Measurements from ENCODE around the gene MLYCD. TPM values are rescaled to one million over a fixed set of nuclear protein-coding genes. Genes with fewer than 3 reads are reported as not detected.

MLYCD gene
- total RNA-seq, 4 donors from 2014 or later: 10.8 to 20.2 (median 13.7) TPM

DNA sequence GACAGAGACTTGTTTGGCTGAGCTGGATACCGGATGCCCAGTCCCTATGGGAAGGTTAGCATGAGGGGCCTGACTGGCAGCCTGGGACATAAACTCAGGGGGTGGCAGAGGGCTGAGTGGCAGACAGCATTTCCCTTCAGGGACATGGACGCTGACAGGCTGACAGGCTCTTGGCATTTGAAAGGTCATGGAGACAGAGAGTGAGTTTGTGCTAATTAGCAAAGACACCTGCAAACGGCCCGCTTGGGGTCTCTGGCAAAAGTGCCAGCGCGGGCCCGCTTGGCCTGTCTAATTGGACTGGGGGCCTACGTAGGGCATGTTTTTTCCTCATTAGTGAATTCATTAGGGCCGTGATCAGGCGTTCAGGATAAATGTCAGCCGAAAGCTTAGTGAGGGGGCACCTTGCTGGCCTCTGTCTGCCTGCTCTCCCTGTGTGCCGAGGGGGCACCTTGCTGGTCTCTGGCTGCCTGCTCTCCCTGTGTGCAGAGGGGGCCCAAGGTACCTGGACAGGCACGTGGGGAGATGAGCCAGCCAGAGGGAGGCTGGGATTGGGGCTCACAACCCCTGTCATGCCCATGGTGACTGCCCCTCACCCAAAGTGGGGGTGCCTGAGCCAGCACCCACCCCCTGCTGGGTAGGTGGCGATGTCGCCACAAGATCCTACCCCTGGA, 76.8 kb downstream of the MLYCD start:
- intact Hi-C loops (cut with DNase I; ENCODE audit: low total_unique reads): no loop called here
- no peak overlapping the region for H3K27ac ChIP-seq
- no peaks in the 10 kb centered on the region for H3K9me3 ChIP-seq
- no peak for DNase-seq
- no peak overlapping the region for H3K4me3 ChIP-seq
- no peaks in the 10 kb centered on the region for H3K36me3 ChIP-seq
- H3K27me3 ChIP-seq: no peaks in the 10 kb centered on the region
- no peak for TF ChIP-seq EP300 (IDR thresholded peaks at IDR 0.05; ENCODE audit: low read depth)
- no peak for TF ChIP-seq POLR2A (IDR thresholded peaks at IDR 0.05)
- TF ChIP-seq, protein P1, sequence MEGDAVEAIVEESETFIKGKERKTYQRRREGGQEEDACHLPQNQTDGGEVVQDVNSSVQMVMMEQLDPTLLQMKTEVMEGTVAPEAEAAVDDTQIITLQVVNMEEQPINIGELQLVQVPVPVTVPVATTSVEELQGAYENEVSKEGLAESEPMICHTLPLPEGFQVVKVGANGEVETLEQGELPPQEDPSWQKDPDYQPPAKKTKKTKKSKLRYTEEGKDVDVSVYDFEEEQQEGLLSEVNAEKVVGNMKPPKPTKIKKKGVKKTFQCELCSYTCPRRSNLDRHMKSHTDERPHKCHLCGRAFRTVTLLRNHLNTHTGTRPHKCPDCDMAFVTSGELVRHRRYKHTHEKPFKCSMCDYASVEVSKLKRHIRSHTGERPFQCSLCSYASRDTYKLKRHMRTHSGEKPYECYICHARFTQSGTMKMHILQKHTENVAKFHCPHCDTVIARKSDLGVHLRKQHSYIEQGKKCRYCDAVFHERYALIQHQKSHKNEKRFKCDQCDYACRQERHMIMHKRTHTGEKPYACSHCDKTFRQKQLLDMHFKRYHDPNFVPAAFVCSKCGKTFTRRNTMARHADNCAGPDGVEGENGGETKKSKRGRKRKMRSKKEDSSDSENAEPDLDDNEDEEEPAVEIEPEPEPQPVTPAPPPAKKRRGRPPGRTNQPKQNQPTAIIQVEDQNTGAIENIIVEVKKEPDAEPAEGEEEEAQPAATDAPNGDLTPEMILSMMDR (IDR thresholded peaks at IDR 0.05): no peak
- TF ChIP-seq POLR2AphosphoS5 (IDR thresholded peaks at IDR 0.05): no peak
- in situ Hi-C loops (cut with MboI; ENCODE audit: low pct_ligation_motif_present in 1 of 4, low pct_unique_long_range_greater_than_20kb in 1 of 4, low sequenced_read_pairs in 3 of 4): no loop called here
- 79% methylated on average over 15 of the region's 15 CpGs; no CpG with 5 or more reads in 1 of the 2 donors for WGBS, 2 donors (ENCODE audit: low coverage in 1 of 2)
- no peaks in the 10 kb centered on the region for H3K4me1 ChIP-seq

Other genes with a start within 250 kb of the MLYCD start
- 10 to 100 TPM in 2 of 4 donors, 1 to 10 TPM in 2; 3.4 to 14.0 (median 10.8) TPM for gene HSBP1, start 91.1 kb upstream of the MLYCD start, total RNA-seq
- gene OSGIN1, start 54.1 kb downstream of the MLYCD start, total RNA-seq: 10 to 100 TPM; 10.7 to 26.2 (median 16.7) TPM
- under 1 TPM in 1 of 4 donors, not detected in 3; 0.41 TPM for gene NECAB2, start 69.1 kb downstream of the MLYCD start, total RNA-seq
- gene SLC38A8, start 143.7 kb downstream of the MLYCD start, total RNA-seq: not detected
- 100 to 1,000 TPM in 2 of 4 donors, 10 to 100 TPM in 2; 53.7 to 110 (median 97.0) TPM for gene MBTPS1, start 217.8 kb downstream of the MLYCD start, total RNA-seq
- gene HSDL1, start 246.1 kb downstream of the MLYCD start, total RNA-seq: 10 to 100 TPM in 2 of 4 donors, 1 to 10 TPM in 2; 1.2 to 16.2 (median 8.7) TPM
- not detected for gene DNAAF1, start 246.2 kb downstream of the MLYCD start, total RNA-seq